Middle frontal gyrus (tissue), 1 donor: ENCODE results near the gene TIMM50.

Experiments
- DNase-seq: peaks from one replicate; pipeline ENCODE4 v3.0.0-alpha.2; 2015; ENCODE audit warnings: low spot score; ENCODE audit errors: extremely low spot score

The TIMM50 gene

DNA sequence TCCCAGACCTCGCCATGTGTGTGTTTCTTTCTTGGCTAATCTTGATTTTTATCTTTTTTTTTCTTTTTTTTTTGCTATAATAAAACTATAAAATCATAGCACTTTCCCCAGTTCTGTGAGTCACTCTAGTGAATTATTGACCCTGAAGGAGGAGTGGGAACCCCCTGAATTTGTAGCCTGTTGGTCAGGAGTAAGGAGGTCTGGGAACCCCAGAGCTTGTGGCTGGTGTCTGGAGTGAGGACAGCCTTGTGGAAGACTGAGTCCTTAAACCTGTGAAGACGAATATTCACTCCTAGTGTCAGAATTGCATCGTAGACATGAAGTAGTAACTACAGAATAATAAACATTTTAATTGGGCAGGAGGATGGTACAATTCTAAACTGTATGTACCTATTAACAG, 44.6 kb downstream of the TIMM50 start:
- no peak for DNase-seq

DNA sequence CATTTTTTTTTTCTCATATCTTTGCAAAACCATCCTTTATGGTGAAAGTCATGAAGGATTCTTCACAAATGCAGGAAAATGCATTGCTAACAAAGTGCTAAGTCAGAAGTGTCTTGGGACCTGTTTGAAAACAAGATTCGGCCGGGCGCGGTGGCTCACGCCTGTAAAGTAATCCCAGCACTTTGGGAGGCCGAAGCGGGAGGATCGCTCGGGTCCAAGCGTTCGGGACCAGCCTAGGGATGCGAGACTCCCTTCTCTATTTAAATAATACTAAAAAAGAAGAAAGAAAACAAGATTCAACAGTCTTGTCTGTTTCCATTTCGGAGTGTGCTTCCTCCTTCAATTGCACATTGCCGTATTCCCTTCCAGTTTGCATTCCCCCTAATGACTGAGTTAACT, 51.2 kb downstream of the TIMM50 start:
- no peak for DNase-seq

DNA sequence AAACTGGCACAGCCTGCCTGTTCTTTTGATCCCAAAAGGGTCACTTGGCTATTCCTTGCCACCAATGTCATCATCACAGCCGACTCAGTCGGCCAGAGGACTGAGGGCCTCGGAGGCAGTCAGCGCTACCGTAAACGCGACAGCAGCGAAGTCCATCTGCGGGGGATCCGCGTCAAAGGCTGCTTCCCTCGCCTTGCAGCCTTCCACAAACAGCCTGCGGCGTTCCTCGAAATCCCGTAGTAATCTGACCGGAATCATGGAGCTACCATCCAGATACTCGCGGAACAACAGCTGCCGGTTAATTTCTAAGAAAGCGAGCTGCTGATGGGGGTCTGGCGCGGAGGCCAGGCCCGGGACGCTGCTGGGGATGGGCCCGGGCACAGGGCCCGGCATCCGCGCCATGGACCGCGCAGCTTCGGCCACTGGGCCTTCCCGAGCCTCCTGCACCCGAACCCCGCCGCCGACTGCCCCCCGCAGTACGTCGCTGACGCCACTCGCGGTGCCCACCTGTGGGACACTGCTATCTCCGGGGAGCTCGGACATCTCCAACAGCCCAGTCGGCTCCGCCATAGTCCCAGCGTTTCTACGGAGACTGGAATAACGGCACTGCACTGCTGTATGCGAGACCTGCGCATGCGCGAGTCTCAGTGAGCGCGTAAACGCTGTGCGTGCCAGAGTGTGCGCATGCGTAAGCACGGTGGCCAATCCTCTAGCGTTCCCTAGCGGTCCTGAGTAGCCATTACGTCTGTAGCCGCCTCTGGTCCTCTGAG, 51.8 kb downstream of the TIMM50 start, which contains the start of gene EID2B:
TSS of gene EID2B (minus strand) at position 620 of the 770 bp plus-strand sequence. CDS start at position 570, 50 bp downstream.
- peak; percentile 97 for DNase-seq

DNA sequence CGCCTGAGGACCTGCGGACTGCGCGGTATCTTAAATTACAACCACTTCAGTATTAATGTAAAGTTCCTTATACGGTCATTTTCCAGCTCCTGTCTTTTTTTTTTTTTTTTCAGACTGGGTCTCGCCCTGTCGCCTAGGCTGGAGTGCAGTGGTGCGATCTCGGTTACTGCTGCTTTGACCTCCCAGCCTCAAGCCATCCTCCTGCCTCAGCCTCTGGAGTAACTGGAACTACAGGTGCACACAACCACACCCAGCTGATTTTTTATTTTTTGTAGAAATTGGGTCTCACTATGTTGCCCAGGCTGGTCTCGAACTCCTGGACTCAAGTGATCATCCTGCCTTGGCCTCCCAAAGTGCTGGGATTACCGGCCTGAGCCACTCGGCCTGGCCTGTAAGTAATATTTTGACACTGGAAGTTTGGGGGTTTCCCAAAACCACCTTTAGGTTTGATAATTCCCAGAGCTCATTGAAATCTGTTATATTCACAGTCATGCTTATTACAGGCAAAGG, 52.4 kb downstream of the TIMM50 start:
- no peak for DNase-seq

DNA sequence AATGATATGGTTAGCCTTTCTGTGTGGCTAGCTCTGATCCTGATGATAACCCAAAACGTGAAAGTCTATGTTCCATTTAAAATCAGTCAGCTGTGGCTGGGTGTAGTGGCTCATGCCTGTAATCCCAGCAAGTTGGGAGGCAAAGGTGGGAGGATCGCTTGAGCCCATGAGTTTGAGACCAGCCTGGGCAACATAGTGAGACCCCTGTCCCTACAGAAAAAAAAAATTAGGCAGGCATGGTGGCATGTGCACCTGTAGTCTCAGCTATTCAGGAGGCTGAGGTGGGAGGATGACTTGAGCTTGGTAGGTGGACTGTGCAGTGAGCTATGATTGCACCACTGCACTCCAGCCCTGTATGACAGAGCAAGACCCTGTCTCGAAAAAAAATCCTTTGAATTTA, 53.2 kb downstream of the TIMM50 start:
- no peak for DNase-seq

DNA sequence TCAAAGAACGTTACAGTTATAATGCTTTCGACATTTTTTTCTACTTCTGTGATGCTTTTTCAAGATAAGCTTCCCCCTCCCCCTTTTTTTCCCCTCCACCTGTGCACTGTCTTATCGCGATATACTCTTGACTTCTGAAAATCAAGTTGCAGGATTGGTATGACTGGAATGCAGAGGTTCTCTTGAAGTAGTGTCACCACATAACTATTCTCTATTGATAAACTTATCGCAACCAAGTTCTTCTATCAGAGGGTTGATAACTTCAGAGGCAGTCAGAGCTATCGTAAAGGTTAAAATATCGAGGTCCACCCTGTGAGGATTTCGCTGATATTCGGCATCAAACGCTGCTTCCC, 58.5 kb downstream of the TIMM50 start:
- no peak for DNase-seq

DNA sequence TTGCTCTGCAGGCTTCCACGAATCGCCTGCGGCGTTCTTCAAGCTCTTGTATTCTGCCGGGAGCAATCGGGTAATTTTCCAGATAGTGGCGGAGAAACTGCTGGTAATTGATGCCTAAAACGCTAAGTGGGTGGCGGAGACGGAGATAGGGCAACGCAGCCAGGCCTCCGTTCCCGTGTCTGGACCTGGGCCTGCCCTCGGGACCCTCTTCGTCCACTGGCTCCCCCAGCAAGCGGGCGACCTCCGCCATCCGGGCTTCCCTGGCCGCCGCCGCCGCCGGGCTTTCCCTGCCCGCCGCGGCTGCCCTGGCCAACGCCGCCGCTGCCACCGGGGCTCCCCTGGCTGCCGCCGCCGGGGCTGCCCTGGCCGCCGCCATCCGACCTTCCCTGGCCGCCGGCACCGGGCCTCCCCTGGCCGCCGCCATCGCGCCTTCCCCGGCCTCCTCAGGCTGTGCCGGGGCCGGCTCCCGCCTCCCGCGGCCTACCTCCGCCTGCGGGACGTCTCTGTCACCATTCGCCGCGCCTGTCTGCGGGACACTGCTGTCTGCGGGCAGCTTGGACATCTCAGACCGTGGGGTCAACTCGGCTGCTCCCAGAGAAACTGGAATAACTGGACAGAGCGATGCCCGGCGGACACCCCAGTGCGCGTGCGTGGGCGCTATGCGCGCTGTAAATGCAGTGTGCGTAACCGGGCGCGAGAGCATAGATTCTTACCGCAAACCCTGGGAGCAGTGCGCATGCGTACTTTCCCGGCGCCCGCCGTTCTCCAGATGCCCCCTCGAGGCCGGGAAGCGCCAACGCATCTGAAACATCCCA, 59.1 kb downstream of the TIMM50 start, which contains the start of gene EID2:
TSS of gene EID2 (minus strand) at position 644 of the 815 bp plus-strand sequence. CDS start at position 562, 82 bp downstream.
- DNase-seq: peak; percentile 91

DNA sequence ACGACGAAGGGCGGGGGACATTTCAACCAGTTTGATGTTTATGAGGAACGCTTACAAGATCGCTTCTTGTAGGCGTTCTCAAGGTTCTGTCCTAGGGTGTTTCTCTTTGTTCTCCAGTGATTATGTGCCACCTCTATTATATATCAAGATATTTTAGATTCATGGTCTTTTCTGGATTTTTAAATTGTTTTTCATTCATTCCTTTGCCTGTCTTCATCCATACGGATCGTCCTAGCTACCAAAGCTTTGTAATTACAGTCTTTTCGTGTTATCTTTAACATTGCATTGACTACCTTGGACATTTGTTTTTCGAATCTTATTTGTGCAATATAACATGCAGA, 59.7 kb downstream of the TIMM50 start:
- DNase-seq: no peak
